Glutamatergic neuron (in vitro differentiated cells): ENCODE data around the gene C1orf174. TPM values are rescaled to one million over a fixed set of nuclear protein-coding genes. Genes with fewer than 3 reads are reported as not detected.

Experiments
- DNase-seq: peaks from one replicate; pipeline ENCODE4 v3.0.0; 2022
- H3K27ac Mint-ChIP-seq: one replicate; pipeline ENCODE4 v1.8.0; 2020; ENCODE audit warnings: mild to moderate bottlenecking, mixed read lengths, inconsistent platforms; ENCODE audit not compliant: unreplicated experiment
- H3K27me3 Mint-ChIP-seq: one replicate; pipeline ENCODE4 v1.8.0; 2020; ENCODE audit warnings: mild to moderate bottlenecking, moderate library complexity, mixed read lengths, inconsistent platforms; ENCODE audit not compliant: unreplicated experiment
- H3K36me3 Mint-ChIP-seq: one replicate; pipeline ENCODE4 v1.8.0; 2020; ENCODE audit warnings: mild to moderate bottlenecking, mixed read lengths, inconsistent platforms; ENCODE audit not compliant: unreplicated experiment
- H3K4me1 Mint-ChIP-seq: one replicate; pipeline ENCODE4 v1.8.0; 2020; ENCODE audit warnings: mild to moderate bottlenecking, low read depth, mixed read lengths, inconsistent platforms; ENCODE audit not compliant: unreplicated experiment
- H3K4me3 Mint-ChIP-seq: one replicate; pipeline ENCODE4 v1.8.0; 2020; ENCODE audit warnings: mild to moderate bottlenecking, mixed read lengths, inconsistent platforms; ENCODE audit not compliant: unreplicated experiment
- H3K9me3 Mint-ChIP-seq: one replicate; pipeline ENCODE4 v1.8.0; 2020; ENCODE audit warnings: mild to moderate bottlenecking, moderate library complexity, mixed read lengths, inconsistent platforms; ENCODE audit not compliant: unreplicated experiment
- total RNA-seq: library from RNA; stranded (reverse); fragmentation: NEBNext Ultra II Directional; extraction: Animal tissue kit (Norgen Biotek cat#: 25700); gene quantifications from one replicate; pipeline ENCODE4 v1.2.1, GENCODE V29; 2021; ENCODE audit not compliant: unreplicated experiment
- TF ChIP-seq, protein P1 (sequence below): fragments of 200-600 bp; sonication (generic); IDR thresholded peaks from one replicate; pipeline ENCODE4 v1.5.0; 2021; ENCODE audit not compliant: partially characterized antibody, unreplicated experiment

C1orf174 gene
- total RNA-seq, 1 donor from 2014 or later, result 16.9 TPM

DNA sequence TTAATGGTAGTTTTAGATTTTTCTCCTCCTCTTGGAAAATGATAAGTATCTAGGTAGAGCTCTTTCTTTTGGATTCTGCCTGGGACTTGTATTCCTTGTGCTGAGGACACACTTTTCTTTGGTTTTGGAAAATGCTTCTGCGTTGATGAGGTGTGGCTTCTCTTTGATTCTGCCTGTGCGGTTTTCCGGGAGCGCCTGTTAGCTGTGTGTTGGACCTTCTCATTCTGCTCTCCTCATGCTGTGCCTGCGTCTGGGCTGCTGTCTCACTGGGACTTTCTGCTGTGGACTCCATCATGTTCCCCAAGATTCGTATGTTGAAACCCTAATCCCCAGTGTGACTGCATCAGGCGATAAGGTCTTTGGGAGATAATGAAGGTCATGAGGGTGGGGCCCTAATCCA is 21.0 kb downstream of the C1orf174 start:
- no peak overlapping the region for H3K27ac Mint-ChIP-seq
- H3K9me3 Mint-ChIP-seq, result peaks cover 4% of the 10 kb centered on the region
- H3K4me3 Mint-ChIP-seq, result peak overlapping the region; percentile 14
- peaks cover 7% of the 10 kb centered on the region for H3K27me3 Mint-ChIP-seq
- peaks cover 19% of the 10 kb centered on the region for H3K36me3 Mint-ChIP-seq
- DNase-seq, result no peak
- no peaks in the 10 kb centered on the region for H3K4me1 Mint-ChIP-seq
- TF ChIP-seq, protein P1, sequence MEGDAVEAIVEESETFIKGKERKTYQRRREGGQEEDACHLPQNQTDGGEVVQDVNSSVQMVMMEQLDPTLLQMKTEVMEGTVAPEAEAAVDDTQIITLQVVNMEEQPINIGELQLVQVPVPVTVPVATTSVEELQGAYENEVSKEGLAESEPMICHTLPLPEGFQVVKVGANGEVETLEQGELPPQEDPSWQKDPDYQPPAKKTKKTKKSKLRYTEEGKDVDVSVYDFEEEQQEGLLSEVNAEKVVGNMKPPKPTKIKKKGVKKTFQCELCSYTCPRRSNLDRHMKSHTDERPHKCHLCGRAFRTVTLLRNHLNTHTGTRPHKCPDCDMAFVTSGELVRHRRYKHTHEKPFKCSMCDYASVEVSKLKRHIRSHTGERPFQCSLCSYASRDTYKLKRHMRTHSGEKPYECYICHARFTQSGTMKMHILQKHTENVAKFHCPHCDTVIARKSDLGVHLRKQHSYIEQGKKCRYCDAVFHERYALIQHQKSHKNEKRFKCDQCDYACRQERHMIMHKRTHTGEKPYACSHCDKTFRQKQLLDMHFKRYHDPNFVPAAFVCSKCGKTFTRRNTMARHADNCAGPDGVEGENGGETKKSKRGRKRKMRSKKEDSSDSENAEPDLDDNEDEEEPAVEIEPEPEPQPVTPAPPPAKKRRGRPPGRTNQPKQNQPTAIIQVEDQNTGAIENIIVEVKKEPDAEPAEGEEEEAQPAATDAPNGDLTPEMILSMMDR, result no peak

DNA sequence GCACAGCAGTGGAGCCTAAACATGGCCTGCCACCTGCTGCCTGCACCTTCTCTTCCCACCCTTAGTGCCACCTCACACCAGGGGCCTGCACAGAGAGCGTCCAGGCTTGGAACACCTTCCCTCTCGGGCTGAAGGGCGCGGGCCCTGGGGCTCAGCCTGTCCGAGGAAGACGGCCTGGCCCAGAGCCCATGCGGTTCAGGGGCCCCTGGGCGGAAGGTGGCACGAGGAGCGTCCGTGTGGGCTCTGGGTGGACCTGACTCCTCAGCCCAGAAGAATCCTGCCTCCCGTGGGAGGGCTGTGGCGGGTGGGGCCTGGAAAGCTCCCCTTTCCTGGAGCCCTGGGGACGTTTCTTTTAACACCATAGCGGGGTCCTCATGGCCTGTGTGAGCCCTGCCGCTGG is 23.4 kb downstream of the C1orf174 start:
- peaks cover 15% of the 10 kb centered on the region for H3K36me3 Mint-ChIP-seq
- DNase-seq, result no peak
- TF ChIP-seq, protein P1, result no peak
- no peak overlapping the region for H3K27ac Mint-ChIP-seq
- no peak overlapping the region for H3K4me3 Mint-ChIP-seq
- no peaks in the 10 kb centered on the region for H3K4me1 Mint-ChIP-seq
- peaks cover 4% of the 10 kb centered on the region for H3K27me3 Mint-ChIP-seq
- H3K9me3 Mint-ChIP-seq, result peaks cover 4% of the 10 kb centered on the region

DNA sequence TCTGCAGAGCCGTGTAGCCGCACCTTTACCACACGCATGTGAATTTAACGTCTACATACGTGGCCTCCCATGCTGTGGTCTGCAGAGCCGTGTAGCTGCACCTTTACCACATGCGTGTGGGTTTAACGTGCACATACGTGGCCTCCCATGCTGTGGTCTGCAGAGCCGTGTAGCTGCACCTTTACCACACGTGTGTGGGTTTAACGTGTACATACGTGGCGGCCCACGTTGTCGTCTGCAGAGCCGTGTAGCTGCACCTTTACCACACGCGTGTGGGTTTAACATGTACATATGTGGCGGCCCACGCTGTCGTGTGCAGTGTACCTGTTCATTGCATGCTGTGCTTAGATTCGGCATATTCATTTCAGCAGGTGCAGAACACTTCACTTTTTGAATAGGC is 25.3 kb downstream of the C1orf174 start:
- Mint-ChIP-seq H3K27ac (no peak overlapping the region), H3K4me3 (no peak overlapping the region), H3K4me1 (peaks cover 10% of the 10 kb centered on the region), H3K36me3 (peaks cover 13% of the 10 kb centered on the region), H3K9me3 (peaks cover 12% of the 10 kb centered on the region), H3K27me3 (peaks cover 13% of the 10 kb centered on the region)
- TF ChIP-seq, protein P1, result no peak
- DNase-seq, result no peak

DNA sequence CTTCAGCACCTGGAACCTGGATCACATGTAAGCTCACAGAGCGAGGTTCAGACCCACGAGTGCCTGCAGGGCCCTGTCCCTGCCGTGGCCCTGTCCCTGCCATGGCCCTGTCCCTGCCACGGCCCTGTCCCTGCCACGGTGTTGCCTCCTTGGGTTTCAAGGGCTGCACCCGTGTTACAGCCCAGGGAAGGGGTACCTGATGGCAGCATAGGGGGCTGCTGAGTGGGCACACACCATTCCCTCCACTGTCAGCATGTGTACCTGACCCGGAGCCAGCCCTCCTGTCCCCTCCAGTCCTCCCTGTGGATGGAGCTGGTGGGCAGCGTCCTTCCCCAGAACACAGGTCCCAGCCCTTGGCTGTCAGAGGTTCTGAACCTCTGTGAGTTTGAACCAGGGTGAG is 27.5 kb downstream of the C1orf174 start:
- no peak overlapping the region for H3K27ac Mint-ChIP-seq
- no peak for DNase-seq
- H3K27me3 Mint-ChIP-seq, result peaks cover 20% of the 10 kb centered on the region
- peaks cover 10% of the 10 kb centered on the region for H3K4me1 Mint-ChIP-seq
- H3K36me3 Mint-ChIP-seq, result peaks cover 7% of the 10 kb centered on the region
- TF ChIP-seq, protein P1, result no peak
- H3K9me3 Mint-ChIP-seq, result peaks cover 13% of the 10 kb centered on the region
- no peak overlapping the region for H3K4me3 Mint-ChIP-seq

DNA sequence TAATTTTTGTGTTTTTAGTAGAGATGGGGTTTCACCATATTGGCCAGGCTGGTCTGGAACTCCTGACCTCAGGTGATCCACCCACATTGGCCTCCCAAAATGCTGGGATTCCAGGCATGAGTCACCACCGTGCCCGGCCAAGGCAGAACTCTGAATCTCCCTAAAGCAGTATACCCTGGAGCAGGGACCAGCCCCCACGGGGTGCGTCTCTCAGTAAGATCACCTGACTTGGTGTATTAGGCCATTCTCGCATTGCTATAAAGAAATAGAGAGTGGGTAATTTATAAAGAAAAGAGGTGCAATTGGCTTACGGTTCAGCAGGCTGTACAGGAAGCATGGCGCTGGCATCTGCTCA is 28.6 kb downstream of the C1orf174 start:
- H3K36me3 Mint-ChIP-seq, result peaks cover 7% of the 10 kb centered on the region

More for the DNA sequence above, 28.6 kb downstream of the C1orf174 start:
- peaks cover 13% of the 10 kb centered on the region for H3K9me3 Mint-ChIP-seq
- DNase-seq, result no peak
- H3K27ac Mint-ChIP-seq, result peak overlapping the region; percentile 99
- no peak overlapping the region for H3K4me3 Mint-ChIP-seq
- peaks cover 11% of the 10 kb centered on the region for H3K4me1 Mint-ChIP-seq
- TF ChIP-seq, protein P1, result no peak
- peaks cover 21% of the 10 kb centered on the region for H3K27me3 Mint-ChIP-seq
